Central memory CD8-positive, alpha-beta T cell (primary cell): ENCODE data around the gene CDV3.
A peak's percentile ranks its signal among the peaks of the same experiment; 100 is the strongest.

ENCODE experiments used
- ATAC-seq: fragments of 150-1000 bp; cut with Tn5 transposase; replicated peaks from 2 replicates; pipeline ENCODE4 v1.10.0; 2022; ENCODE audit warnings: mild to moderate bottlenecking, moderate FRiP score, moderate number of reproducible peaks; ENCODE audit not compliant: poor library complexity, severe bottlenecking; ENCODE audit errors: extremely low read depth
- DNase-seq, 2 donors: peaks; one replicate each; pipeline ENCODE4 v3.0.0; 2021; ENCODE audit warnings: low spot score in 2 of 2
- H3K27ac Mint-ChIP-seq: one replicate; pipeline ENCODE4 v1.8.0; 2022; ENCODE audit warnings: low read depth, mild to moderate bottlenecking, moderate library complexity, mixed read lengths
- H3K27me3 Mint-ChIP-seq: one replicate; pipeline ENCODE4 v1.8.0; 2022; ENCODE audit warnings: mixed read lengths
- H3K36me3 Mint-ChIP-seq: one replicate; pipeline ENCODE4 v1.8.0; 2022; ENCODE audit warnings: mild to moderate bottlenecking, moderate library complexity, mixed read lengths; ENCODE audit not compliant: insufficient read depth
- H3K4me1 Mint-ChIP-seq: one replicate; pipeline ENCODE4 v1.8.0; 2022; ENCODE audit warnings: mixed read lengths
- H3K4me3 Mint-ChIP-seq: one replicate; pipeline ENCODE4 v1.8.0; 2022; ENCODE audit warnings: mild to moderate bottlenecking, moderate library complexity, mixed read lengths
- H3K9me3 Mint-ChIP-seq: one replicate; pipeline ENCODE4 v1.8.0; 2022; ENCODE audit warnings: mixed read lengths

The CDV3 gene

DNA sequence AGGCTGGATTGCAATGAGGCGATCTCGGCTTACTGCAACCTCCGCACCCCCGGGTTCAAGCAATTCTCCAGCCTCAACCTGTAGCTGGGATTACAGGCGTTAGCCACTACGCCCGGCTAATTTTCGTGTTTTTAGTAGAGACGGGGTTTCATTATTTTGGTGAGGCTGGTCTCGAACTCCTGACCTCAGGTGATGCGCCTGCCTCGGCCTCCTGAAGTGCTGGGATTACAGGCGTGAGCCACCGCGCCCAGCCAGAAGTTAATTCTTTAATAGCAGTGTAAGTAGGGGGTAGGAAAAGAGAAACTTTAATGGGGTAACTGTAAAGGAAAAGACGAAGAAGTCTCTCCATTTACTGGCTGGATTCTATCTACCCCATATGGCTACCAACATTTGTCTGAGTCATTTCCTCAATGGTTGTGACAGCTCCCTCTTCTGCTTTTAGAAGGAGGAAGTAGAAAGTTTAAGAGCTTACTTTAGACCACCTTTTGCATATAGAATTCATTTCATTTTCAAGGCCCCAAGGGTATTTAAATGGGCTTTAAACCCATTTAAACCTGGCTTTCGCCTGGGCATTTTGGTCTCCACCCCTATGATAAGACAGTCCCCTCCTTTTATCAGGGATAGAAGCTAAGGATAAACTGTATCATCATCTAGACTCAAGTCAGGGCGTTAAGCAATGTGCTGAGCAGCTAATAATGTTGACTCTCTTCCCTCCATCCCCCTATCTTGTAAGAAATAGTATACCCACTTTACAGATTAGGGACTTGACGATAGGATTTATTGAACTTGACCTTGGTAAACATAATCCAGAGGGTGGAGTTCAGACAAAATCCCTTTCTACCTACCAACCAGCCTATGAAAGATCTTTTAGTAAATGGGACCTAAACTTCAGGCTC is 1.1 kb upstream of the CDV3 start:
- ATAC-seq (no peak), DNase-seq (no peak)
- peak overlapping the region; percentile 89 for H3K4me3 Mint-ChIP-seq
- peak overlapping the region; percentile 95 for H3K27ac Mint-ChIP-seq
- H3K36me3 Mint-ChIP-seq: peaks cover 38% of the 10 kb centered on the region
- no peaks in the 10 kb centered on the region for H3K27me3 Mint-ChIP-seq
- H3K9me3 Mint-ChIP-seq: no peaks in the 10 kb centered on the region
- peaks cover 41% of the 10 kb centered on the region for H3K4me1 Mint-ChIP-seq

DNA sequence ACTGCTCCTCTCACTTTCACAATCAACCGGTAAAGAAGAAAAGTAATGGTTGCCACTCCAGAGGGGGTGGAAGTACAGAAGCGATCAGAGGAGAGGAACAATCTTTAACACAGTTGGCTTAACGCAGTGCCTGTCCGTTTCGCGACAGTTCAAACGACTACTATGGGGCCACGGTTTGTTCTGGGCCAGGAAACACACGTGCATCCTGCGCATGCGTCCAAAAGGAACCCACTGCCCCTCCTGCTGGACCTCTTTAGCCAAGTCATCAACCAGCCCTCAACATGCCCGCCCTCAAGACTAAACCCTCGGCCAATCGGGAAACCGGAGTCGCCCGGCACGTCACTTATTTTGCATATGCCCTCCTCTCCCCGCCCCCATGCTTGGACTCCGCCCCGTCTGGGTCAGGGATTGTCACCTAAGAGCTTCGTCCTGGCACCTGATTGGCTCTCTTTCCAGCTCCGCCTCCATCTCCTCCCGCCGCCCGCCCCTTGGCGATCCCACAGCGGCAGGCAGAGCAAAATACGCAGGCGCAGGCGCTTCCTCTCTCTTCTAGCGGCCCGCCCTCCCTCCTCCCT is 345 bp upstream of the CDV3 start:
- Mint-ChIP-seq H3K4me1 (peaks cover 49% of the 10 kb centered on the region), H3K9me3 (no peaks in the 10 kb centered on the region), H3K4me3 (peak overlapping the region; percentile 89), H3K27me3 (no peaks in the 10 kb centered on the region), H3K27ac (peak overlapping the region; percentile 95), H3K36me3 (peaks cover 45% of the 10 kb centered on the region)
- peak; percentile 100 for DNase-seq
- ATAC-seq: peak; percentile 75

DNA sequence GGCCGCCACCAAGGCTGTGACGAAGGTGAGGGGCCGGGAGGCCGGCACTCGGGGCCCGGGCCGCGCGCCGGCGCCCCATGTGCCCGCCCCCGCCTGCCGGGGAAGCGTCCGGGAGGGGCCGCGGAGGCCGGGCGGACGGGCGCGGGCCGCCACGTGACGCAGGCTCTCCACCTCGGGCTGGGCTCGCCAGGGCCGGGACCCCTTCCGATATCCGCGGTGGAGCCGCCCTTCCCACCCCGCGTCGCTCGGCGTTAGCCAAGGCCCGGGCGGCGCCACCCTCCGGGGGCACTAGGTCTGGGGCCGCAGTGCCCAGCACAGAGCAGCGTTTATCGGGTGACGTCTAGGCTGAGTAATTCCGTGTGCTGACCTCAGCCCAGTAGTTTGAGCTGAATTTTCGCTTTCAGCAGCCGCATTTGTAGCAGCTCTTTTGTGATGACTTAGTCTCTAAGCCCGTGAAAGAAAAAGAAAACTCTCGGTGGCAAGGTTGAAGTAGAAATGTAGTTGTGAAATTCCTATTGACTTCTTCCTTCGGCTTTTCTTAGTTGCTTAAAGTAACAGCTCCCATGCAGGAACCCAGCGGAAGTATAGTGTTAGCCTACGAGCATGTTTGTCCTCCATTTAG is 885 bp downstream of the CDV3 start:
- Mint-ChIP-seq H3K27ac (peak overlapping the region; percentile 95), H3K4me3 (peak overlapping the region; percentile 89), H3K9me3 (no peaks in the 10 kb centered on the region), H3K27me3 (no peaks in the 10 kb centered on the region), H3K36me3 (peaks cover 56% of the 10 kb centered on the region), H3K4me1 (peaks cover 61% of the 10 kb centered on the region)
- ATAC-seq (peak; percentile 25), DNase-seq (peak; percentile 44 to 70)

DNA sequence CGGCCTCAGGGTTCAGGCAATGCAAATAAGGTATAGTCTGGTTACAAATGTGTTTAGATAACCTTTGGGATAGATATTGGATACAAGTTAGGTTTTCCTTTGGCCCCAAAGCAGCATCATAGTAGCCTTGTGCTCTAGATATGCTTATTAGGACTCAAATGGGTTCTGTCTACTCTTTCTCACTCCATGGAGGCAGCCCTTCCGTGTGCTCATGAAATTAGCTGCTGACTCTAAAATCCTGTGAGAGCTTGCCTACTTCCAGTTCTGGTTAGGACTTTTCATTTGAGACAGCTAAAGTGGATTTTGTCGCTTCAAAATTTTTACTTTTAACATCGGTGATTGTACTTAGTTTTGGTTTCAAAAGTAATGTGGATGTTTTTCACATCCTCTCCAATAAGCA is 1.6 kb downstream of the CDV3 start:
- Mint-ChIP-seq H3K27me3 (no peaks in the 10 kb centered on the region), H3K4me1 (peaks cover 64% of the 10 kb centered on the region), H3K27ac (peak overlapping the region; percentile 95), H3K4me3 (peak overlapping the region; percentile 89), H3K9me3 (no peaks in the 10 kb centered on the region), H3K36me3 (peaks cover 61% of the 10 kb centered on the region)
- DNase-seq (no peak), ATAC-seq (no peak)

GRCh38 chr3:133576169-133576568 is 2.7 kb downstream of the CDV3 start:
- peaks cover 64% of the 10 kb centered on the region for H3K4me1 Mint-ChIP-seq
- peaks cover 67% of the 10 kb centered on the region for H3K36me3 Mint-ChIP-seq
- ATAC-seq: no peak

GRCh38 chr3:133578548-133579191 is 5.2 kb downstream of the CDV3 start:
- H3K9me3 Mint-ChIP-seq: no peaks in the 10 kb centered on the region
- H3K4me3 Mint-ChIP-seq: peak overlapping the region; percentile 89
- H3K4me1 Mint-ChIP-seq: peaks cover 56% of the 10 kb centered on the region
- peaks cover 80% of the 10 kb centered on the region for H3K36me3 Mint-ChIP-seq
- H3K27ac Mint-ChIP-seq: peak overlapping the region; percentile 89
- H3K27me3 Mint-ChIP-seq: no peaks in the 10 kb centered on the region
- ATAC-seq (no peak), DNase-seq (no peak)

More at GRCh38 chr3:133576169-133576568, 2.7 kb downstream of the CDV3 start:
- no peaks in the 10 kb centered on the region for H3K27me3 Mint-ChIP-seq
- H3K4me3 Mint-ChIP-seq: peak overlapping the region; percentile 89
- H3K9me3 Mint-ChIP-seq: no peaks in the 10 kb centered on the region
- no peak for DNase-seq
- peak overlapping the region; percentile 68 for H3K27ac Mint-ChIP-seq

- peaks cover 29% of the 10 kb centered on the region for H3K4me1 Mint-ChIP-seq
- H3K4me3 Mint-ChIP-seq: no peak overlapping the region
Observed at GRCh38 chr3:133583396-133583795, 9.9 kb downstream of the CDV3 start.

GRCh38 chr3:133588035-133588434 is 14.5 kb downstream of the CDV3 start:
- Mint-ChIP-seq H3K27me3 (no peaks in the 10 kb centered on the region), H3K9me3 (no peaks in the 10 kb centered on the region), H3K4me1 (peaks cover 26% of the 10 kb centered on the region), H3K36me3 (peaks cover 63% of the 10 kb centered on the region), H3K27ac (peak overlapping the region; percentile 39), H3K4me3 (no peak overlapping the region)
- no peak for ATAC-seq
- no peak for DNase-seq

More at GRCh38 chr3:133583396-133583795, 9.9 kb downstream of the CDV3 start:
- H3K36me3 Mint-ChIP-seq: peaks cover 82% of the 10 kb centered on the region
- H3K27me3 Mint-ChIP-seq: no peaks in the 10 kb centered on the region
- peak overlapping the region; percentile 57 for H3K27ac Mint-ChIP-seq
- no peaks in the 10 kb centered on the region for H3K9me3 Mint-ChIP-seq
- no peak for ATAC-seq
- DNase-seq: no peak

DNA sequence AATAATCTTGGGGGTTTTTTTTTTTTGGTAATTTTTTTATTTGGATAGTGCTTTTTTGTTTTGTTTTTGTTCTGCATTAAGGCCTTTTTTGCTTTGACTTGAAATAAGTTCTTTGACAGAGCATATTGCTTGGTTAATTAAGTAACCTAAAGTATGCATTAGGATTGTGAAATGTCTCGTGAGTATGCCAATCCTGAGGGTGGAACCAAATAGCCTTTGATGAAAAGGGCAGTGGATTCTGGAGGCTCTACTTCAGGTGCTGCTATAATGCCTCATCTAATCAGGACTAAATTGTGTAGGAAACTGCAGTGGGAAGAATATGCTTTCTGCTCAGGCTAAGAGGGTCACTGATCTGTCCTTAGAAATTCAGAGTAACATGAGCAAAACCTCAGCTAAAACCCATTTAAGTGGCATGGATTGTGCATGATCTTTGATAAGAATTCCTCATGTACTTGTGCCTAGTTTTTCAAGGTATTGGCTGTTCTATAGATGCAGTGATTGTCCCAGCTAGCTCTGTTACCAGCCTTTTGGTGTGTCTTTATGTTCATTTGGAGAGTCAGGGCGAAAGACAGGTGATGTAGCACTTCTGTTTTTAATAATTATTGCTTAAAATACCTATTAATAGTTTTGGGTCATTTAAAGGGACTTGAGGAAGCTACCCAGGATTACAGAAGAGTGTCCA is 15.4 kb downstream of the CDV3 start:
- peaks cover 31% of the 10 kb centered on the region for H3K4me1 Mint-ChIP-seq
- peak overlapping the region; percentile 39 for H3K27ac Mint-ChIP-seq
- H3K27me3 Mint-ChIP-seq: no peaks in the 10 kb centered on the region
- ATAC-seq (no peak), DNase-seq (no peak)
- peaks cover 54% of the 10 kb centered on the region for H3K36me3 Mint-ChIP-seq
- H3K9me3 Mint-ChIP-seq: no peaks in the 10 kb centered on the region
- H3K4me3 Mint-ChIP-seq: no peak overlapping the region

GRCh38 chr3:133589503-133589902 is 16.0 kb downstream of the CDV3 start:
- H3K4me3 Mint-ChIP-seq: no peak overlapping the region

GRCh38 chr3:133591271-133591742 is 17.8 kb downstream of the CDV3 start:
- Mint-ChIP-seq H3K27ac (peak overlapping the region; percentile 69), H3K4me1 (peaks cover 31% of the 10 kb centered on the region), H3K4me3 (no peak overlapping the region), H3K9me3 (no peaks in the 10 kb centered on the region), H3K36me3 (peaks cover 32% of the 10 kb centered on the region), H3K27me3 (no peaks in the 10 kb centered on the region)
- DNase-seq: no peak
- ATAC-seq: no peak

More at GRCh38 chr3:133589503-133589902, 16.0 kb downstream of the CDV3 start:
- DNase-seq (no peak), ATAC-seq (no peak)
- Mint-ChIP-seq H3K27ac (peak overlapping the region; percentile 39), H3K36me3 (peaks cover 48% of the 10 kb centered on the region), H3K9me3 (no peaks in the 10 kb centered on the region), H3K27me3 (no peaks in the 10 kb centered on the region), H3K4me1 (peaks cover 31% of the 10 kb centered on the region)

GRCh38 chr3:133592843-133593242 is 19.4 kb downstream of the CDV3 start:
- ATAC-seq (peak; percentile 89), DNase-seq (no peak)
- Mint-ChIP-seq H3K4me1 (peaks cover 26% of the 10 kb centered on the region), H3K4me3 (no peak overlapping the region), H3K36me3 (peaks cover 22% of the 10 kb centered on the region), H3K27ac (peak overlapping the region; percentile 74), H3K9me3 (no peaks in the 10 kb centered on the region), H3K27me3 (no peaks in the 10 kb centered on the region)
